ENCODE results near the gene COL9A1. TPM values are rescaled to one million over a fixed set of nuclear protein-coding genes. Genes with fewer than 3 reads are reported as not detected.

The COL9A1 gene
- total and polyA plus RNA-seq, 2 of the 8 experiments (the other 6 are each of a cell fraction or from before 2014, with no cell fraction given) = 7.9 to 18.1 TPM

DNA sequence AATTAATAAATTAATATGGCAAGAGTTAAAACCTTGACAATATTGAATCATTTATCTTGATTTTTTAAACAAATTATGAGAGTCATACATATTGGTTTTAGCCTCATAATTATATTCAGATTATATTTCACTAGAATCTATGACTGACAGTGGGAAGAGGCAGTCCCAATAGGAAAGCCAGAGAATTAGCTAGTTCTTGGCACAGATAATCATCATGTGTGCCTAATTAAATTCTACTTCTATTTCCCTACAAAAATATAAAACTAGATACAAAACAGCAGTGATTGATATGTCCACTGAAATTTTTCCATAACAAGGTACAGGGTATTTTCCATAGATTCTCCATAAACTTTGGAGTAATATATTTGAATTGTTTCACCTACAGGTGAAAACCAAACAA is 38.6 kb downstream of the COL9A1 start:
- Histone ChIP-seq H3K4me1 (replicated peaks in 1 of 4; ENCODE audit: control insufficient read depth in 3 of 4, insufficient read depth in 4 of 4, low read length in 3 of 4) (no peaks in the 10 kb centered on the region), H3K14ac (ENCODE audit: insufficient read length) (no peak overlapping the region), H3K27ac (ENCODE audit: low read depth, low read length) (no peak overlapping the region), H3K9ac (replicated peaks in 1 of 4; ENCODE audit: extremely low read depth in 1 of 4, low read depth in 3 of 4, low read length in 3 of 4) (no peak overlapping the region), H3K4me2 (ENCODE audit: insufficient read depth in 1 of 2, low read depth in 2 of 2, low read length in 2 of 2) (no peak overlapping the region), H2BK12ac (ENCODE audit: low read depth, low read length) (no peak overlapping the region), H3K36me3 (ENCODE audit: control insufficient read depth in 2 of 4, insufficient read depth in 4 of 4, low read length in 3 of 4) (peaks cover 0 to 3% (median 0%) of the 10 kb centered on the region in 4 experiments; a peak in 1 of 8 replicates), H2BK20ac (ENCODE audit: low read length) (no peak overlapping the region), H3K27me3 (replicated peaks in 1 of 4; ENCODE audit: control insufficient read depth in 3 of 4, extremely low read depth in 1 of 4, insufficient read depth in 3 of 4, low read length in 3 of 4) (no peaks in the 10 kb centered on the region), H2AFZ (ENCODE audit: low read length) (no peak overlapping the region), H3K23me2 (ENCODE audit: low read depth, low read length) (no peaks in the 10 kb centered on the region), H3K79me2 (ENCODE audit: control insufficient read depth in 1 of 2, insufficient read depth in 2 of 2, low read length in 2 of 2) (no peaks in the 10 kb centered on the region), H3K56ac (replicated peaks; ENCODE audit: insufficient read length, low read depth, low read length) (no peak overlapping the region), H4K8ac (ENCODE audit: extremely low read depth, insufficient read depth, low read length) (no peak overlapping the region), H3K9me3 (ENCODE audit: insufficient read depth in 2 of 2, low read depth in 1 of 2, low read length in 1 of 2) (no peaks in the 10 kb centered on the region), H4K20me1 (replicated peaks in 1 of 2; ENCODE audit: control insufficient read depth in 1 of 2, insufficient read depth in 2 of 2, low read length in 2 of 2) (no peaks in the 10 kb centered on the region), H3K23ac (ENCODE audit: insufficient read length) (no peak overlapping the region), H2AK5ac (ENCODE audit: low read depth, low read length) (no peak overlapping the region), H2BK5ac (ENCODE audit: low read depth, low read length) (no peak overlapping the region), H3K4me3 (ENCODE audit: extremely low read depth in 1 of 4, insufficient read depth in 2 of 4, low read depth in 3 of 4, low read length in 4 of 4) (no peak overlapping the region), H3K4ac (replicated peaks; ENCODE audit: insufficient read length, low read depth, low read length) (no peak overlapping the region), H3K18ac (ENCODE audit: extremely low read depth, low read length) (no peak overlapping the region), H3K79me1 (ENCODE audit: low read depth, low read length) (no peaks in the 10 kb centered on the region), H2BK120ac (replicated peaks; ENCODE audit: low read depth, low read length) (no peak overlapping the region), H2BK15ac (ENCODE audit: low read length) (no peak overlapping the region), H4K91ac (replicated peaks; ENCODE audit: insufficient read length, low read length) (no peak overlapping the region), H4K5ac (ENCODE audit: insufficient read length, low read depth, low read length) (no peak overlapping the region)
- ChIA-PET CTCF (ENCODE audit: partially characterized antibody) (no interaction called here), POLR2A (ENCODE audit: partially characterized antibody) (no interaction called here)
- no peak for FAIRE-seq
- TF ChIP-seq EZH2 (IDR thresholded peaks at IDR 0.05; ENCODE audit: low read depth, low read length, severe bottlenecking) = no peak
- no peak for TF ChIP-seq HDAC6 (IDR thresholded peaks at IDR 0.05; ENCODE audit: low read depth, low read length)
- TF ChIP-seq MAX (IDR thresholded peaks at IDR 0.05) = no peak
- no peak for DNase-seq (ENCODE audit: low read depth in 1 of 2, low spot score in 2 of 2)
